ENCODE results near the gene MATCAP1. TPM values are rescaled to one million over a fixed set of nuclear protein-coding genes. Genes with fewer than 3 reads are reported as not detected.
A peak's percentile ranks its signal among the peaks of the same experiment; 100 is the strongest.

The MATCAP1 gene
- total RNA-seq, 1 experiment from 2014 or later, result 51.2 TPM

GRCh38 chr16:67173808-67174705, 9.7 kb downstream of the MATCAP1 start:
- H3K14ac ChIP-seq (ENCODE audit: insufficient read depth, low read length), result no peak overlapping the region
- H3K27me3 Mint-ChIP-seq (ENCODE audit: low read depth), result peaks cover 75% of the 10 kb centered on the region

More at GRCh38 chr16:67173808-67174705, 9.7 kb downstream of the MATCAP1 start:
- Histone ChIP-seq H3K79me2 (ENCODE audit: insufficient read depth, low read length) (no peaks in the 10 kb centered on the region), H3K9me3 (ENCODE audit: control insufficient read depth, low read depth, low read length) (no peaks in the 10 kb centered on the region), H3K79me1 (ENCODE audit: insufficient read depth, low read depth, low read length, poor library complexity, severe bottlenecking) (no peaks in the 10 kb centered on the region), H3K27ac (ENCODE audit: insufficient read length, low read depth, low read length) (no peak overlapping the region), H2AFZ (ENCODE audit: low read length) (no peak overlapping the region), H3K4ac (ENCODE audit: low read depth, low read length) (no peak overlapping the region), H2BK20ac (ENCODE audit: low read depth, low read length, poor library complexity, severe bottlenecking) (no peak overlapping the region), H3K27me3 (ENCODE audit: insufficient read depth, low read length) (peaks cover 33% of the 10 kb centered on the region; the same call in 1 of the 2 replicates), H4K20me1 (ENCODE audit: control insufficient read depth, insufficient read depth, insufficient read length) (no peaks in the 10 kb centered on the region), H3K4me2 (ENCODE audit: insufficient read depth, insufficient read length, low read length) (peak overlapping the region; percentile 58), H3K23me2 (ENCODE audit: insufficient read length, low read depth, low read length, poor library complexity, severe bottlenecking) (peaks cover 27% of the 10 kb centered on the region), H2BK15ac (ENCODE audit: low read depth, low read length) (no peak overlapping the region), H4K5ac (ENCODE audit: insufficient read length, low read depth, low read length) (no peak overlapping the region), H2AK5ac (ENCODE audit: insufficient read length, low read length) (no peak overlapping the region), H2BK12ac (ENCODE audit: insufficient read length, low read depth, low read length) (no peak overlapping the region), H3T11ph (ENCODE audit: low read length) (no peak overlapping the region), H3K56ac (ENCODE audit: insufficient read length, low read depth, low read length) (no peak overlapping the region), H4K91ac (ENCODE audit: insufficient read length, low read depth, low read length) (no peak overlapping the region), H3K4me1 (ENCODE audit: insufficient read depth, low read length) (peaks cover 5% of the 10 kb centered on the region; the same call in 1 of the 2 replicates), H3K9ac (ENCODE audit: extremely low read depth, insufficient read length, low read length) (no peak overlapping the region), H2BK120ac (ENCODE audit: low read depth, low read length, poor library complexity, severe bottlenecking) (no peak overlapping the region), H2BK5ac (ENCODE audit: insufficient read length, low read length) (no peak overlapping the region), H4K8ac (replicated peaks; ENCODE audit: insufficient read length, low read depth, low read length) (no peak overlapping the region), H3K18ac (ENCODE audit: insufficient read length, low read depth, low read length) (no peak overlapping the region), H3K23ac (ENCODE audit: insufficient read length, low read depth, low read length) (no peak overlapping the region)
- Mint-ChIP-seq H3K36me3 (ENCODE audit: insufficient read depth in 1 of 3, low read depth in 3 of 3) (peaks cover 0 to 6% (median 6%) of the 10 kb centered on the region in 3 experiments; a peak in 2 of 7 replicates), H3K4me1 (peaks cover 40 to 46% of the 10 kb centered on the region in 2 experiments), H3K27ac (no peak overlapping the region), H3K9me3 (no peaks in the 10 kb centered on the region; a peak in 1 of 5 replicates), H3K4me3 (peak overlapping the region; percentile 71 to 89)
- DNase-seq, result peak; percentile 84
- peak; percentile 22; the same call in 1 of the 3 replicates for TF ChIP-seq CTCF (conservative IDR thresholded peaks at IDR 0.05)
- WGBS (ENCODE audit: extremely low coverage, insufficient read length, low lambda C conversion rate), result no CpG with 5 or more reads among the region's 71 CpGs

All from H9 (cell line).